Measurements from ENCODE around the gene WWP2.
"Not testable (repeated sequence)": the region's sequence is repeated elsewhere in the genome, so short reads cannot be mapped to it uniquely, and the experiment has no call there.

Gene WWP2

DNA sequence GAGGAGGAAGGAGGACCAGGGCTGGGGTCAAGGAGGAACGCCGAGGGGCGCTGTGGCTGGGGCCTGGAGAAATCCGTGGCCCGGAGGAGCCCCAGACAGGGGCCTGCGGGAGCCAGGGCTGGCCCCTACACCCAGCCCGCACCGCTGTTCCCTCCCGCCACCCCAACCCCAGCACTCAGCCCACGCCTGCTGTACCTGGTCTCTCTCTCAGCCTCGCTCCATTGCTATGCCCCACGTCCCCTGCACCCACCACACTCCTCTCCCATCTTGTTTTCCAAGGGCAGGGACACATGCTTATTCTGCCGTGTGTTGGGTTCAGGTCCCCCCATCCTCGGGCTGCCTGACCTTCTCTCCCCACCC is 189.5 kb downstream of the WWP2 start:
- not testable (repeated sequence) for DNase-seq

DNA sequence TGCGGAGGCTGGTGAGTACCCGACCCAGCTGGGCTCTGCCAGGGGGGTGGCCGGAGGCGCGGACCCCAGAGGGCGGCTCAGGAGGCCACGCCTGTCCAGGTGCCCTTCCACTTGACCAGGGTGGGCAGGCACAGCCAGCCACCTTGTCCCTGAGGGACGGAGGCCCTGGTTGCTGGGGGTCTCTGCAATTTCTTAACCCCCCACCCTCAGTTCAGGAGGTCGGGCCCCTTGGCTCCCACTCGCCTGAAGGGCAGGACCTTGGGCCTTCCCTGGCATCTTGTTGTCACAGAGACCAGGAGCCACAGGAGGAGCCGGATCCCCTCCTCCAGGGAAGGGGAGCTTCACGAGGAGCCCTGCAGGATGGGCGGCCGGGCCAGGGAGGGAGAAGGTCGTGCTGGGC is 190.0 kb downstream of the WWP2 start:
- DNase-seq: not testable (repeated sequence)

DNA sequence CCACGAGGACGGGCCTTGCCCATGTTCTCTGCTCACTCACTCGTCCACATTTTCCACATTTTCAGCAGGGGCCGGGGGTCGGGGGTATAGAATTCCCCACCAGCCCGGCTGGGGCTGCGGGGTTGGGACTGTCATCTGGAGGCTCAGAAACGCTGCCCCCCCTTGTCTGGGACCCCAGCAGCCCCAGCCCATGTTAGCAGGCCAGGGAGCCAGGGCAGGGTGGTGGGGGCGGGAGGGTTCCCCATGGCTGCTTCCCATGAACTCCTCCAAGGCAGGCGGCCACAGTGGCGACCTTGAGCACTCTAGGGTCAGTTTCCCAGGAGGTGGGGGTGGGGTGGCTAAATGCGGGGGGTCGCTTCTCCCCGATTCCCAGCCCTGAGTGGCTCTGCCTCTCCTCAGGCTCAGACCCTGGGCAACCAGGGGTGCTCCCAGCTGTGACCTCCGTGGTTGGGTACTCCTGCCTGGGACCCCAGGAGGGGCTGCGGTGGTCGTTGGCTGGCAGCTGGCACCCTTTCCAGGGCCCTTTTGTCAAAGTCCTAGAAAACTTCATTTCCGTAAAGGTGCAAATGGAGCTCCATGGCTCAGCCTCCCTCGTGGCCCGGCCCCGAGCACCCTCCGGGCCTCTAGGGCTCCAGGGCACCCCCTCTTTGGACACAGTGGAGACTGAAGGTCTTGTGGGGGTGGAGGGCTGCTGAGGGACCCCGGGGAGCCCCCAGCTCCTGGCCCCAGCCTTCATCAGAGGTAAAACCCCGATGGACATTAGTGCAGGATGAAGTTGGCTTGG is 190.6 kb downstream of the WWP2 start:
- DNase-seq: not testable (repeated sequence)

DNA sequence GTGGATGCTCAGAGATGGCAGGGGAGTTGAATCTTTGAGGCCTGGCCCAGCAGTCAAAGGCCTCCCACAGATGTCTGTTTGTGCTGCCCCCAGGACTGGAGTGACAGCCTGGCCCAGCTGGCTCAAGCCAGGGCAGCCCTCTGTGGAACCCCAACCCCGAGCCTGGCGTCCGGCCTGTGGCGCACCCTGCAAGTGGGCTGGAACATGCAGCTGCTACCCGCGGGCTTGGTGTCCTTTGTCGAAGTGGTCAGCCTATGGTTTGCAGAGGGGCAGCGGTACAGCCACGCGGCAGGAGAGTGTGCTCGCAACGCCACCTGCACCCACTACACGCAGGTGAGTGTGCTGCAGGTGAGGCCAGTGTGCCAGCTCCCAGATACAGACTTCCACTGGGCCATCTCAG is 192.1 kb downstream of the WWP2 start:
- not testable (repeated sequence) for DNase-seq

DNA sequence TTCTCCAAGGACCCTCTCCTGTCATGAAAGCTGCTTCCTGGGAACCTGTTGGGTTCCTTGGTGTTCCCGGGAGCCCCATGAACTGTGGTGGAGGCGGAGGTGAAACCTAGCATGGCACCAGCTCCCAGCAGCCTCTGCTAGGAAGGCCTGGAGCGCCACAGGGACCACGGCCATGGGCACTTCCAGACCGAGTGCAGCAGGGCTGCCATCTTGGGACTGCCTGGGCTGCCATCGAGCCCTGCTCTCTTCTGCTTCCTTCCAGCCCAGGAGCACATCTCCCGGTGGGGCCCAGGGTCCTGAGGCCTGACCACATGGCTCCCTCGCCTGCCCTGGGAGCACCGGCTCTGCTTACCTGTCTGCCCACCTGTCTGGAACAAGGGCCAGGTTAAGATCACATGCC is 201.2 kb downstream of the WWP2 start:
- DNase-seq: not testable (repeated sequence)

DNA sequence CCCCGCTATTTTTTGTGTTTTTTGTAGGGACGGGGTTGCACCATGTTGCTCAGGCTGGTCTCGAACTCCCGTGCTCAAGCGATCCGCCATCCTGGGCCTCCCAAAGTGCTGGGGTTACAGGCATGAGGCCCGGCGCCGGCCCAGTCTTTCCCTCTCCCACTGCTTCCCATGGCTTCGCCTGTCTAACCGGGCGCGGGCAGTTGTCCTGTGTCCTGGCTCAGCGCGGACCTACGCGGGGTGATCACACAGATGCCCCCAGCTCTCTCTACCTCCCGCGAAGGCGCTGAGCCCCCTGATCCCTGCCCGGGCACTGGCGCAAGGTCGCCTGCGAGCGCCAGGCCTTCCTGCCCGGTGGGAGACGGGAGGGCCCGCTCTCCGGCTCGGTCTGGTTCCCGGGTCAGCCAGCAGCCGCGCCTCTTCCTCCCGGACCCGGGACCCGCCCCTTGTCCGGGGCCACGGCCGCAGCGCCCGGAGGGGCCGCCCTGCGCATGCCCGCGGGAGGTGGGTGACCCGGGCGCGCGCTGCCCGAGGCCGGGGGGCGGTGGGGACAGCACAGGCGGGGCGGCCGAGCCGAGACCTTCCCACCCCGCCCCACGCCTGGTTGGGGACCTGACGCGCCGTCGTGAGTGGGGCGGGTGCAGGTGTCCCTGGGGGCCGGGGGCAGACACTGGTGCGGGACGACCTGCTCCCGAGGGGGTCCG is 203.0 kb downstream of the WWP2 start:
- DNase-seq: not testable (repeated sequence)

DNA sequence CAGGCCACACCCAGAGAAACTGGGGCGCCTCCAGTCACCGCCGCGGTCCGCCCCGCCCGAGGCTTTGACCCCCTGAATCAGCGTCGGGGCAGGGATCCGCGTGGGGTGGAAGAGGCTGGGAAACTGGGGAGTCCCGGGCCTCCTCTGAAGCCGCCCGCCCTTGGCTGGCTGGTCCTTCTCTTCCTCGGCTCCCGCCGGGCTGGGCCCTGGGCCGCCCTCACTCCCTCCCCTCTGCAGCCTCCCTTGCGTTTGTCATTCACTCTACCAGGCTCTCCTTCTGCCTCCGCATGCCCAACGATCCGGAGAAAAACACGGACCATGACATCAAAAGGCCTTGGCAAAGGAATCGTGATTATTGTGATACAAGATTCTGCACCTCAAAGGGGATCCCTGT is 203.5 kb downstream of the WWP2 start:
- not testable (repeated sequence) for DNase-seq

DNA sequence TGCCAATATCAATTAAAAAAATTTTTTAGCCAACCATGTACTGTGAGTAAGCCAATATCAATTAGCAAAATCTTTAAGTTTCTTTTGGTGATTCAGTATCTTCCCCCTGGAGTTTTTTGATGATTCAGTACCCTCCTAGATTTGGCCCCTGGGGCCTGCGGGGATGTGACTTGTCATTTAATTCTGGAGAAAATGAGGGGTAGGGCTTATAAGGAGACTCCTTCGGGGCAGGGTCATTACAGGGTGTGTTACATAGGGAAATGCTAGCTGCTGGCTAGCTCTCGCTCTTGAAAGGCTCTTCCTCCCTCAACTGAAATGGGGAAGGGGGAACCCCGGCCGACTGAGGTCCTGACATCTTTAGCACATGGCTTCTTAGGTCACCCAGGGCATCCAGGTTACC is 205.6 kb downstream of the WWP2 start:
- DNase-seq: not testable (repeated sequence)

DNA sequence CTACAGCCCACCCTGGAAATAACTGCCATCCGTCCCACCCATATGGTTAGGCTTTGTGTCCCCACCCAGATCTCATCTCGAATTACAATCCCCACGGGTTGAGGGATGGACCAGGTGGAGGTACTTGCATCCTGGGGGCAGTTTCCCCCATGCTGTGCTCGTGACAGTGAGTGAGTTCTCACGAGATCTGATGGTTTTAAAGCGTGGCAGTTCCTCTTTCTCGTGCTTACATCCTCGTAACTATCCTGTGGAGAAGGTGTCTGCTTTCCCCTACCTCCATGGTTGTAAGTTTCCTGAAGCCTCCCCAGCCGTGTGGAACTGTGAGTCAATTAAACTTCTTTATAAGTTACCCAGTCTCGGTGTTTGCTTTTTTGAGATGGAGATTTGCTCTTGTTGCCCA is 206.0 kb downstream of the WWP2 start:
- DNase-seq: not testable (repeated sequence)

DNA sequence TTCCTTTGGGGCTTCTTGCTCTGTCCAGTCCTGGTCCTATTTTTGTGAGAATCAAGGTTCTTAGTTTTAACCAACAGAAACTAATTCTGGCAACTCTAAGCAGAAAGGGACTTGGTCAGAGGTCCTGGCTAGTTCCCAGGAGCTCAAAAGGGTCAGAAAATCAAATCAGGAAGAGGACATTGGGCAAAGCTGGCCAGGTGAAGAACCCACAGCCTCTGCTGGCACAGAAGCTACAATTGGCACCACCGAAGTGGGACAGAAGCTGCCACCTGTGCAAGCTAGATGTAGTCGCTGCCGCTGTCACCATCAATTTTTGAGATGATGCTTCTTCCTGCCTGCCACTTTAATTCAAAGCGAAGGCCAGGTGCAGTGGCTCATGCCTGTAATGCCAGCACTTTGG is 207.5 kb downstream of the WWP2 start:
- not testable (repeated sequence) for DNase-seq

DNA sequence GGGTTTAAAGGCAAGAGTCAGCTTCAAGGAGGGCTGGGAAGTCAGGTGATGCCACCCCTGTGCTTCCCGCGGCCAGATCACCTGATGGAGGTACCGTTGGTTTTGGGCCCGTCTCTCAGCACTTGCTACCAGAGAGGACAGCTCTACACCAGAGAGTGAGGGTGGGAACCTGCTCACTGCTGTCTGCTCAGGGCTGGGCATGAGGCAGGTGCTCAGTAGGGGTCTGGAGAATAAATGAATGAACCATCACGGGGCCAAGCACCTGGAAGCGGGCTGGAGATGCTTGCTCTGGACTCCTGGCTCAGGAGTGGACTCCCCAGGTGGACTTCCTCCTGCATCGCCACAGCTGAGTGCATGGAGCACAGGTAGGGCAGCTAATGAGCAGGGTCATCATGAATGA is 210.0 kb downstream of the WWP2 start:
- DNase-seq: not testable (repeated sequence)

DNA sequence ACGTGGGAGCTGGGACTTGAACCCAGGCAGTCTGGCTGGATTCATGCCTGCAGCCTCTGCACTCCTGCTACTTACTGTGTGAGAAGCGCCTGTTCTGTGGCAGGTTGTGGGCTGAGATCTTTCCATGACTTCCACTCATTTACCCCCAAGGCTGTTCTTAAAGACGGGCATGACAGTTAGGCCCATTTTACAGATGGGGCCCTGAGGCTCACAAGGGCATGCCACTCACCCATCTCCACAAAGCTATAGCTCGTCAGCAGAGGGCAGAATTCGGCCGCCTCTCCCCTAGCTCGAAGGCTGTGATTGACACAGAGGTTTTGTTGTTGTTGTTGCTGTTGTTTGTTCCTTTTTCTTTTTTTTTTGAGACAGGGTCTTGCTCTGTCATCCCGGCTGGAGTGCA is 210.8 kb downstream of the WWP2 start:
- DNase-seq: not testable (repeated sequence)

DNA sequence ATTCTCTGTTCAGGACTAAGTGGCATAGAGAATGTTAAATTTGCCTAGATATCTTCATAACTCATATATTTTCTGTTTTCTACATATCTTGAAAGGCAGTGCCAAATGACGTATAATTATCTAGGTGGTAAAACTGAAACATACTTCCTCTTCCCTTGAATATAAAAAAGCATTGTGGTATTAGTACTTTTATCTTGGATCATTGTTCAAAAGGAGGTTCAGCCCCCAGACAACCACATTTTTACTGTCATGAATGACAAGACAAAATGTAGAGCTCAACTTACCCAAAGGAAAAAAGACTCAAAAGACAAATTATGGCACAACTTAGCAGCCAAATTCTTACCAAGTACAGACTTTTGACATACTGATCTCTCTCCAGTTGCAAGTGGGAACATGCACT is 223.1 kb downstream of the WWP2 start:
- not testable (repeated sequence) for DNase-seq
